Measurements from ENCODE around the gene PLA1A.
A peak's percentile ranks its signal among the peaks of the same experiment; 100 is the strongest.
"Not testable (repeated sequence)": the region's sequence is repeated elsewhere in the genome, so short reads cannot be mapped to it uniquely, and the experiment has no call there.

The PLA1A gene, protein sequence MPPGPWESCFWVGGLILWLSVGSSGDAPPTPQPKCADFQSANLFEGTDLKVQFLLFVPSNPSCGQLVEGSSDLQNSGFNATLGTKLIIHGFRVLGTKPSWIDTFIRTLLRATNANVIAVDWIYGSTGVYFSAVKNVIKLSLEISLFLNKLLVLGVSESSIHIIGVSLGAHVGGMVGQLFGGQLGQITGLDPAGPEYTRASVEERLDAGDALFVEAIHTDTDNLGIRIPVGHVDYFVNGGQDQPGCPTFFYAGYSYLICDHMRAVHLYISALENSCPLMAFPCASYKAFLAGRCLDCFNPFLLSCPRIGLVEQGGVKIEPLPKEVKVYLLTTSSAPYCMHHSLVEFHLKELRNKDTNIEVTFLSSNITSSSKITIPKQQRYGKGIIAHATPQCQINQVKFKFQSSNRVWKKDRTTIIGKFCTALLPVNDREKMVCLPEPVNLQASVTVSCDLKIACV

DNA sequence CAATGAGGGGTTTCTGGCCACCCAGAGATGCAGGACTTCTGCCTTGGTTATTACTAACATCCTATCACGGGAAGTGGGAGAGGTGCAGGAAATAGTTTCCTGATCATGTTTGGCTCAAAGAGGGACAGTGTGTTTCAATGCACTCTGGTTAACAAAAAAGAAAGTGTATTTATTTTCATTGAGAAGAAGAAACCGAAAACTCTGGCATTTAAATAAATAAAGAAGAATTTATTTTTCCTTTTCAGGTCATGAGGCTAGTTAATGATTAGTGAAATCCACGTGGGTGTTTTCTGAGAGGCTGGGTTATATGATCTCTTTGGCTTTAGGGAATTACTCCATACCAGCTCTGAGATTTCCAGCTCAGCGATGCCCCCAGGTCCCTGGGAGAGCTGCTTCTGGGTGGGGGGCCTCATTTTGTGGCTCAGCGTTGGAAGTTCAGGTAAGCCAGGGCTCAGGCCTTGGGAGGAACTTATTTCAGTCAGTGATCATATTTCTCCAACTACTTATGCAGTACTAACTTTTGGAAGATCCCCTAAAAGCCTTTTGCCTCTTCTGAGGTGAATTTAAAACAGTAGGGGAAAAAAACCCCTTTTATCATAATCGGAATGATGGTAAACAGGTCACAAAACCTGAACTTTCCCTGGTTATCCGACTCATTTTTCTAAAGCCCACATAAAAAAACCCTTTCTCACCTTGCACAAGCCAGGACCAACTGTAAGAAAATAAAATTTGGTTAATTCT lies at the start of gene PLA1A:
Gene PLA1A (plus strand): TSS at position 338 of the 741 bp plus-strand sequence. CDS start 29 bp downstream, at position 367.
- no peak for DNase-seq (ENCODE audit: low read depth in 2 of 2)

DNA sequence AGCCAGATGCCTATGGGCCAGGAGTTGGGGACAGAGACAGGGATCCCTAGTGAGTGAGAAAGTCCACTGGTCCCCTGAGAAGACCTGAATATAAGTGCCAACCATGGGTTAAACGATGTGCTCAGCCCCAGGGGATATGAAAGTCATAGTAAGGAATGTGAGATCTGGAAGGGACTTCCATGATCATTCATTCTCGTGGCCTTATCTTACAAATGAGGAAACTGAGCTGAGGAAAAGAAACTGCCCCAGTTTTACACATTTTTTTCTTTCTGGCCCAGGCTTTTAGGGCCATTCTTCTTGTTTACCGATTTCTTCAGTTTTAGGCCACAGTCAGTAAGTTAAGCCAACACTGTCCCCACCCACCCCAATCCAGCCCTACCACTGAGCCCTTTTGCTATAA lies 49.3 kb upstream of the PLA1A start:
- no peak for DNase-seq (ENCODE audit: low read depth in 2 of 2)

DNA sequence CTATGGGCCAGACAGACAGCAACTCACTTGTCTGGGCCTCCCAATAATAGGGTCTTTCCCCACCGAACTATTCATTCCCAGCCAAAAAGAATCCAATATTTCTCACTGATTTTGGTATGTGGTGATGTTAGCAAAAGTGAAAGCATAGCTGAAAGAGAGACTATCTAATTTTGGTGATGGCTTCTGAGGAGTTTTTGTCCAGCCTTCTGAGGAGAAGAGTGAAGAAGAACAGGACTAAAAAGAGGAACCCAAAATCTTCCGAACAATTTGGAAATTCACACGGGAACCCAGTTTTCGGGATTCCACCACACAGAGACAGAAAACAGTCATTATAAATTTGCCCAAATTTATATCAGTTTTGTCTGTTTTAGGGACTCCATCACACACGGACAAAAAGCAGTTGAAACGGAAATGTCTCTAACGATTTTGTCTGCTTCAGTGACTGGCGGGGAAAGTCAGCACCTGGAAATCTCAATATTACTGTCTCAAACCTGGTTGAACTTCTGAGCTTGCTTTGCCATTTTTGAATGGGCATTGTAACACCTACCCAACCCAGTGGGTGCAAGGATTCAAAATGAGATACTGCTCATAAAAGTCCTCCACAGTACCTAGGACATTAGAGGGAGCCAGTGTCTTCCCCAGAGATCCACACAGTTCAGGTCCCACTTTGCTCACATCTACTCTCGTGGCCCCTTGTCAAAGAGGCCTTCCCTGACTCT lies 47.3 kb upstream of the PLA1A start:
- DNase-seq (ENCODE audit: low read depth in 2 of 2), result no peak

DNA sequence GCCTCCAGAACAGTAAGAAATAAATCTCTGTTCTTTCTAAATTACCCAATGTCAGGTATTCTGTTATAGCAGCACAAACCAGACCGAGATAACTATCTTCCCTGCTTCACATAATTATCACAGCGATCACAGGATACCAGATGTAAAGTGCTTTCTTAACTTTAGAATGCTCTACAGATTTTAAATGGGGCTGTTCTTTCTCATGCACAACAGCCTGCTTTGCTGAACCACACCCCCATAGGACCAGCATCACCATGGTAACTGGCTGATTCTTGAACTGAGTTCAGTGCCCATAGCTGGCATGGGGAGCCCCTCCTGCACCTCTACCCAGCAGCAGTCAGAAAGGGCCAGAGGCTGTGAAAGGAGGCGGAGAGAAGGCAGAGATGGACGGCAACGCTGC lies 46.1 kb upstream of the PLA1A start:
- no peak for DNase-seq (ENCODE audit: low read depth in 2 of 2)

DNA sequence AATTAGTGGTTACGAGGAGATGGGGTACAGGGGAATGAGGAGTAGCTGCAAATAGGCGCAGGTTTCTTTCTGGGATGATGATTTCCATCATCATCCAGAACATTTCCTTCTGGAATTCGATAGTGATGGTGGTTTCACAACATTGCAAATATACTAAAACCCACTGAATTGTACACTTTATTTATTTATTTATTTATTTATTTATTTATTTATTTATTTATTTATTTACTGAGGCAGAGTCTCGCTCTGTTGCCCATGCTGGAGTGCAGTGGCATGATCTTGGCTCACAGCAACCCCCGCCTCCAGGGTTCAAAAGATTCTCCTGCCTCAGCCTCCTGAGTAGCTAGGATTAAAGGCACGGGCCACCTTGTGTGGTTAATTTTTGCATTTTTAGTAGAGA lies 44.8 kb upstream of the PLA1A start:
- DNase-seq (ENCODE audit: low read depth in 2 of 2), result not testable (repeated sequence)

DNA sequence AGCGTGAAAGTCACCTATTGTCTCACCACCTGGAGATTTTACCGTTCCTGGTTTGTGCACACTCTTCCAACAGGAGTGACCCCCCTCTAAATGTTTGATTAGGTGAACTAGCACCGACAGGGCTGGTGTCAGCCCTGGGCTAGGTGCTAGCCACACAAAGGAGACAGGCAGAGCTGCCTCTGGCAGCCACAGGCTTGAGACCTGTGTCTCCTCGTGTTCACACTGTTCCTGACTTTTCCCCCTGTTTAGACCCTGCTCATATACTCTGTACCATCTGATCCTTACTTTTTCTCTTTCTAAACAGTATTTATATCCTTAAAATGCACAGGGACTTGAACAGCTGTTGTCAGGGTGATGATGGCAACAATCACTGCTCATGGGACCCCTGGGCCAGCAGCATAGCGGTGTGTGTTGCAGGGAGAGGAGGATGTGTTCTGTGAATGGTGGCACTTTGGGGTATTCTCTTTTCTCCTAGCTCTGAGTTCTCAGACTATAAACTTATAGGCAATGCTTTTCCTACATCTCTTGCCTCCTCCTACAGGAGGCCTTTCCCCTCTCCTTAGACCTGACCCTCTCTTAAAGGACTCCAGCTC lies 43.8 kb upstream of the PLA1A start:
- no peak for DNase-seq (ENCODE audit: low read depth in 2 of 2)

DNA sequence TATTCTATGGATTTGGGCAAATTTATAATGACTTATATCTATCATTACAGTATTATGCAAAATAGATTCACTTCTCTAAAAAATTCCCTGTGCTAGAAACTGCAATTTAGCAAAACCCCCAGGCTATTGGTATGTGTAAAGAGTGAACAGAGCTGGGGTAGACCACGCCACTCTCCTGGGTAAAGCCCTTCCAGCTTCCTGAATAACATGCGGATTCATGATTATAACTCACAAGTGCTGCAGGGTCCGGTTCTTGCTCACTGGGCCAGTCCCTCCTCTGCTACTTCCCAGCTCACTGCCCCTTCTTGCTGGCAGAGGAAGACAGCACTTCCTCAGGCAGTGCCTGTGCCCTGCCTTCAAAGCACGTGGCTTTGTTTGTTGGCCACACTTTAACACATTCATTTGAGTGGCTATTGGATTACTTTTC lies 42.4 kb upstream of the PLA1A start:
- no peak for DNase-seq (ENCODE audit: low read depth in 2 of 2)

DNA sequence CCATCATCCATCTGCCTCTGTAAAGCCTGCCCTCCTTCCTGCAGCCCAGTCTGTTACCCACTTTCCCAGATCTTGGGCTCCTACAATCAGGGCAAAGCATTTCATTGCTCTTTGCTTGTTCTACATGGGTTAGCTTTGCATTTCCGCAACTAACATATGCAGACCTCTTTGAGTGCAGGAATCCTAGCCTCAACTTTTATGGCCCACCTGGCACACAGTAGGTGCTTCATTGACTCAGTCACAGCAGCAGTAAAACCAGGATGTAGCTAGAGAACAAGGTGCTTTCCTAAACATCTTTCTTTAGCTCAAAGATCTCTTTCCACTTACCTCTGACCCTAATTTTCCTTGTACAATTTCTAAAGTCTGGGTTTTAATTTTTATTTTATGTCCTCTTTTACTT lies 41.8 kb upstream of the PLA1A start:
- DNase-seq (ENCODE audit: low read depth in 2 of 2), result no peak

DNA sequence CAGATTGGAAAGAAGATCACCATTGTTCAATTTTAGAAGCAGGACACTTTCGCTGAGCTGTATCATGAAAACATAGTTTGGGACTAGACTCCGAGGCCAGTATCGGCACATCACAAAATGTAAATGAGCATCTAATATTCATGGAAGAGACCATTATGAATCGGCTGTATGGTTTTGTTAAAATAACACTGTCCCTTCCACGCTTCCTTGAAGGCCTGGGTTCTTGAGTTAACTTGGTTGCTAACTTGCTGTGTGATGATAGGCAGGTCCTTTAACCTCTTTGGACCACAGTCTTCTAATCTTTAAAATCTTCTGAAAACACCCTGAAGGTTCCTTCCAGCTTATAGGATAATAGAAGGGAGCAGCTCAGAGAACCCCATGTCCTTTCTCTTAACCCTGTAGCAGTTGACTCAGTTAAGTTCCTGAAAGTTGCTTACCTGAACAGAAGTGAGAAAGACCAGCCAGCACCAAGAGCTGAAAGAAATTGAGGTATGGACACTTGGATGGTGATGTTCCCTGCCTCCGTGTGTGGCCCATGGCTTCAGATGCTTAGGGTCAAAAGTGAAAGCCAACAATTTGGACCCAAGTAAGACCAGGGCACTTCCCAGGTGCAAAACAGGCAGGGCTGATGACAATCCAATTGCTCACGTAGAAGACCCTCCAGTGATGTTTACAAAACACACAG lies 40.4 kb upstream of the PLA1A start:
- no peak for DNase-seq (ENCODE audit: low read depth in 2 of 2)

DNA sequence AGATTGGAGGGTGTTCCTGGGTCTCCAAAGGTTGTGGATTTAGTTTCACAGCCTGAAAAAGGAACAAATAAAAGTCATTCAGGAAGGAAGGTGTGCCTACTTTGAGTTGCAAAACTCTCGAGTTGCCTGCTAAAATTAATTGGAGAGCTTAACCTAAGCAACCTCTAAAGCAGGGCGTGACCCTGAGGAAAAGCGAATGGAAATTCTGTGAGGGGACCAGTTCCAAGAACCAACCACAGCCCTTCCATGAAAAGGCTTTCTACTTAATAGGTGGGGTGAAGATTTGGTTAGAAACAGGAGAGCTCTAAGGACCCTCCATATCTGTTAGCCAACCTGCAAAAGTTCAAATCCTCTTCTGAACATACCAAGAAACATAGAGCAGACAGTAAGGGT lies 39.8 kb upstream of the PLA1A start:
- no peak for DNase-seq (ENCODE audit: low read depth in 2 of 2)

DNA sequence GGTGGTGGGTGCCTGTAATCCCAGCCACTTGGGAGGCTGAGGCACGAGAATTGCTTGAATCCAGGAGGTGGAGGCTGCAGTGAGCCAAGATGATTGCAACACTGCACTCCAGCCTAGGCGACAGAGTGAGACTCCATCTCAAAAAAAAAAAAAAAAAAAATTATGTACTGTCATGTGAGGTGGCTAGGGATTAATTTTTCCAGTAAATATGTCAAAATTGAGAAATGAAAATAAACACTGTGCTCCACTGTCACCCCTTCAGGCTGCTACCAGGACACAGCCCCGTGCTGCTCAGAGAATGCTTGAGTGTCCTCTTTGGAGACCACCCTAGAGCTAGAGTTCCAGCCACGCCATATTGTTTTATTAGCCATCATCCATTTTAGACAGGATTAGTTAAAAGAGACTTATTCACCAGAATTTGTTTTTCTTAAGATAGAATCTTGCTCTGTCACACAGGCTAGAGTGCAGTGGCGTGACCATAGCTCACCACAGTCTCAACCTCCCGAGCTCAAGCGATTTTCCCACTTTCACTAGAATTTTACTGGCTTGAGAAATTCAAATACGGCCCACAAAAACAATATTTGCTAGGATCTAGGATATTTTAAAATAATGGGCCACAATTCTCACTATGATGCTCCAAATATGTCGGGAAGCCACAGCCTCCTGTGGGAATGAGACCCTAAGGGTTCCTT lies 38.9 kb upstream of the PLA1A start:
- DNase-seq (ENCODE audit: low read depth in 2 of 2), result no peak

DNA sequence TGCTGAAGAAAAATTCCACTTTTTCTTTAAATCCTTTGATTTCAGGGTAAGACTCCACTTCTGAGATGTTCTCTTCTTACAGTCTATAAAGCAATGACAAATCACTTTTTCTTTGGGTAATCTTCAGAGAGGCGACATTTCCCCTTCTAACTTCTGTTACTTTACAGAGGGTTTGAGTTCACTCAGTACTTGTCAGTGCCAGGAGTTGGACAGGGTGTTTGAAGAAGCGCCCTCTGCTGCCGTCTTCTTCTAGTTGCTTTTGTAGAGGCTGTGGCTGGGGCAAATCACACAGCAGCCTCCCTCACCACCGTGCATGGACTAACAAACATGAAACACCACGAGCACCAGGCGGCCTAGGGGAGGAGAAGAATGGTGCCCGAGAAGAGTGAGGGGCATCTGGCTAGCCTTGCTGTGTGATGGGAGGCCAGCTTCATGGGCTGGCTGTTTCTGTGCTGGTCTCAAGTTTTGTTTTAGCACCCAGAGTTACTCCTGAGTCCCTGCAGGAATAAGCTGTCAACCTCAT lies 38.2 kb upstream of the PLA1A start, which contains the start of gene CD80:
Gene CD80 (minus strand): TSS at position 174 of the 523 bp plus-strand sequence. CDS start 1,886 bp downstream, outside the sequence.
- DNase-seq (ENCODE audit: low read depth in 2 of 2), result peak in 1 of 2 donors; percentile 42

DNA sequence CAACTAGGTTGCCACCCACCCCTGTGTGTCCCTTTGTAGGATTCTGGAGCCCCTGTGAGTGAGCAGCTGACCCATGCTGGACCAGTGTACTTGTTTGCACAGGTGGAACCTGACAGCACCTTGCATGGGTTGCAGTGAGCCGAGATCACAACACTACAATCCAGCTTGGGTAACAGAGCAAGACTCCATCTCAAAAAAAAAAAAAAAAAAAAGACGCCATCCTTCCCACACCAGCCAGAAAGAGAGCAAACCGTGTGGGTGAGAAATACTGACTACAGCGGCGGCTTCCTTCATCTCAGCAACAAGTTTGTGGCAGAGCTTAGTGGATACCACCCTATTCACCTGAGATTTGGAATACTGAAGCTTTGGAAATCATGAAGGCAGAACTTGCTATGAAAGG lies 37.5 kb upstream of the PLA1A start:
- DNase-seq (ENCODE audit: low read depth in 2 of 2), result no peak

DNA sequence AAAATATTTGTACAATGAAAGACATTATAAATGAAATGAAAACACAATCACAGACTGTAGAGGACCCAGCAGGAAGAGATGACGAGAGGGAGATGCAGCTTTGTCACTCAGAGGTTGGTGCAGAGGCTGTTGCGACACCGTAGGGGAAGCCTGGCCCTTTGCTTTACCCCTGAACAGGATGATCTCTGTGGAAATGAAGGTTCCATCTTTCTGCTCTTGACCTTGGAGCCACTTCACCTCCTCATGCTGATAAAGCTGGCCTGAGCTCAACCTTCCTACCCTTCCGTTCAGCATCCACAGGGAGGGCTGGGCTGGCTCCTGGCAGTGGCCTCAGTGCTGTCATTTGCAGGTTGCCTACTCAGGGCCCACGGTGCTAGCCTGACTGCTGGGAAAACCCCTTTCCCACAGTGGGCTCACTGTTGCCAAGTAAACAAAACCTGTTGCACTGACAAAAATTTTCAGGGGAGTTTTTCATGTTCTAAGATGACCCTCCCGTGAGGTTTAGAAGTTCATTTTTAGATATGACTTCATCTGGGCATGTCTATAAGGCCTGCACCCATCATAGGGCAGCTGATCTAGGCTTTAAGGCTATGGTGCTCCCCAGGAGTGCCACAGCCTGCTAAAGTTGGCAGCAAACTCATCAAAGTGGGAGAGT lies 35.3 kb upstream of the PLA1A start:
- no peak for DNase-seq (ENCODE audit: low read depth in 2 of 2)

DNA sequence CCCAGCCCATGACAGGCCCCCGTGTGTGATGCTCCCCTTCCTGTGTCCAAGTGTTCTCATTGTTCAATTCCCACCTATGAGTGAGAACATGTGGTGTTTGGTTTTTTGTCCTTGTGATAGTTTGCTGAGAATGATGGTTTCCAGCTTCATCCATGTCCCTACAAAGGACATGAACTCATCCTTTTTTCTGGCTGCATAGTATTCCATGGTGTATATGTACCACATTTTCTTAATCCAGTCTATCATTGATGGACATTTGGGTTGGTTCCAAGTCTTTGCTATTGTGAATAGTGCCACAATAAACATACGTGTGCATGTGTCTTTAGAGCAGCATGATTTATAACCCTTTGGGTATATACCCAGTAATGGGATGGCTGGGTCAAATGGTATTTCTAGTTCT lies 34.4 kb upstream of the PLA1A start:
- not testable (repeated sequence) for DNase-seq (ENCODE audit: low read depth in 2 of 2)

DNA sequence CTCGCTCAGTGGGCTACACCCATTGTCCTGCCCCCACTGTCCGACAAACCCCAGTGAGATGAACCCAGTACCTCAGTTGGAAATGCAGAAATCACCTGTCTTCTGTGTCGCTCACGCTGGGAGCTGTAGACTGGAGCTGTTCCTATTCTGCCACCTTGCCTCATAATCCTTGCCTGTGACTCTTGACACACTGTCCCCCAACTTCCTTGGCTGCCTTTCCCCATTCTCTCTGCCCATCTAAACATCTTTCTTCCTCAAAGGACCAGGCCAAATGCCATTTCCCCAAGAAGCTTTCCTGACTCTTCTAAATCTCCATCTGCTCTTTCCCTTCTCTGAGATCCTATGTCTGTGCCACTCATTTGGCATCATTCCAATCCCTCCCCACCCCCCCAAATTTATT lies 28.5 kb upstream of the PLA1A start:
- DNase-seq (ENCODE audit: low read depth in 2 of 2), result no peak

DNA sequence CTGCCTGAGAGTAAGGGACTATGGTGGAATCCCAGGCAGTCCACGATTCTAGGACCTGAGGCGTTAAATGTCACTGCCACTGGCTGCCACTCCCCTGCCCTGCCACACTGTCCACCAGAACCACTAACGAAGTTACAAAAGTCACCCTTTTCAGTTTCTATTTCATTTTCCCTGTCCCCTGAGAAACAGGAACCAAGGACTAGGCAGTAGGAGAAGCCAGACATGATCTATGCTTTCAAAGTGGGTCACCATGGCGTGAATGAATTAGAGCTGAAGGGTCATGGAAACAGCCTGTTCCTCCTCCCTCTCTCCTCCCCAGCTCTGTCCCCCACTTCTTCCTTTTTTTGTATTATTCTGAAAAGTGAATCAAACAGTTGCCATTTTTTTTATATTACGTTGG lies 27.5 kb upstream of the PLA1A start:
- no peak for DNase-seq (ENCODE audit: low read depth in 2 of 2)

DNA sequence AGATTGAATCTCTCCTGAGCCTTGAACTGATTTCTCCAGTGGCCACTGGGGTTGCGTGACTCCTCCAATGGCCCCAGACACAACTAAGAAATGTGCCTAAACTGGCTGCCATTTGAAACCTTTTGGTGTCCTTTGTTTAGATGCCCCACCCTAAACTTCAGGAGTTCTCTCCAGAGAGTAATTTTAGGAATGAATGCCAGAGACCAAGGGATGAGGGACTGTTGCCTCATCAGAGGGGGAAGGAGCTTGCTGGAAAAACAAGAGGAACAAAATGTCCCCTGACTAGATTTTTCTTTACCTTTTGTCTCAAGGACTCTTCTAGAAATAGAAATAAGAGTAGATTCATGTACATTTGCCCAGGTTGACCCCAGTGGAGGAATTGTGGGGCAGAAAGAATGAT lies 26.5 kb upstream of the PLA1A start:
- no peak for DNase-seq (ENCODE audit: low read depth in 2 of 2)

DNA sequence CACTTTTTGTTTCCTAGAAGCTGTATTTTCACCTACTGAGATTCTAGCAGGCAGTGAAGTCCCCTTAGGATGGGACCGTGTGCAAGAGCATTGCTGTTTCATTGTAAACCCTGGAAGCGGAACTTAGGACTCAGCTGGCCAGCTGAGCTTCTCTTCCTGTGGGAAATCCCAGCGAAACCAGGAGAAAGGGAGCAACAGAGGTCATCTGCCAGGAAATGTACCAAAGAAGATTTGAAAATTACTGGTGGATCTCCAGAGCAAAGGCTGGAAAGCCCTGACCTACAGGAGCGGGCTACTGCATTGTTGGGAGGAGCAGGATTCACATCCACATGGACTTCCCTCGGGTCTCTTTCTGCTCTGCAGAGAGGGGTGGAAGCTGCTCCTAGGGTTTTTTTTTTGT lies 26.0 kb upstream of the PLA1A start:
- DNase-seq (ENCODE audit: low read depth in 2 of 2), result no peak

DNA sequence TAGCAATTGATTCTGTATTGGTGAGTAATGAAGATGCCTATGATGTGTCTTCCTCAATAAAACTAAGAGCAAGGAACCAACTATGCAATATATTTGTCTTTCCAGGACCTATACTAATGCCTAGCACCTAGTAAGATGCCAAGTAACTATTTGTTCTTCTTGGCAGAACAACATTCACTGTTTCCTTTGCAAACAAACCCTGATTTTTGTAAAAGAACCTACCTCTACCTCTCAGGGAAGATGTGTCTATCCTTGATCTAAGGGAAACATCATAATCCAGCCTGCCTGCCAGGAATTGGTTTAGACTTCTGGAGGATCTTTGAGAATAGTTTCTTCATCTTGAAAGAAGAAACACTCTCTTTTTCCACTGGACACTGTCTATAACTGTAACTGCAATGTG lies 22.2 kb upstream of the PLA1A start:
- no peak for DNase-seq (ENCODE audit: low read depth in 2 of 2)
